ENCODE results near the gene MUC2.

MUC2 gene

GRCh38 chr11:1074244-1075221, at the start of gene MUC2:
Gene MUC2, plus strand, starts transcription at chr11:1074874.
- ATAC-seq: no peak

- ATAC-seq: no peak
Observed at GRCh38 chr11:1025410-1026162, 49.1 kb upstream of the MUC2 start.

GRCh38 chr11:1026163-1026450, 48.6 kb upstream of the MUC2 start:
- no peak for ATAC-seq

GRCh38 chr11:1026641-1027482, 47.8 kb upstream of the MUC2 start:
- no peak for ATAC-seq

GRCh38 chr11:1027483-1028290, 47.0 kb upstream of the MUC2 start:
- no peak for ATAC-seq

- no peak for ATAC-seq
Observed at GRCh38 chr11:1028291-1028540, 46.5 kb upstream of the MUC2 start.

- ATAC-seq: no peak
Observed at GRCh38 chr11:1028616-1029015, 46.1 kb upstream of the MUC2 start.

- ATAC-seq: no peak
Observed at GRCh38 chr11:1029051-1029450, 45.6 kb upstream of the MUC2 start.

- ATAC-seq: no peak
Observed at GRCh38 chr11:1029654-1030053, 45.0 kb upstream of the MUC2 start.

GRCh38 chr11:1030086-1030485, 44.6 kb upstream of the MUC2 start:
- no peak for ATAC-seq

- no peak for ATAC-seq
Observed at GRCh38 chr11:1030556-1030955, 44.1 kb upstream of the MUC2 start.

- no peak for ATAC-seq
Observed at GRCh38 chr11:1031121-1031899, 43.4 kb upstream of the MUC2 start.

GRCh38 chr11:1032310-1032891, 42.3 kb upstream of the MUC2 start:
- no peak for ATAC-seq

GRCh38 chr11:1033016-1033798, 41.5 kb upstream of the MUC2 start:
- ATAC-seq: no peak

GRCh38 chr11:1034001-1034400, 40.7 kb upstream of the MUC2 start:
- ATAC-seq: no peak

GRCh38 chr11:1034456-1035295, 40.0 kb upstream of the MUC2 start:
- ATAC-seq: no peak

GRCh38 chr11:1035577-1036283, 38.9 kb upstream of the MUC2 start:
- ATAC-seq: no peak

GRCh38 chr11:1036303-1036923, 38.3 kb upstream of the MUC2 start, which contains the start of gene MUC6:
Gene MUC6, minus strand, starts transcription at chr11:1036718. Its CDS starts 63 bp downstream, at chr11:1036655.
- no peak for ATAC-seq
